Epithelial cell of umbilical artery (primary cell): ENCODE data around the gene ZW10. TPM values are rescaled to one million over a fixed set of nuclear protein-coding genes. Genes with fewer than 3 reads are reported as not detected.

Experiments
- total RNA-seq: library from RNA; depleted of rRNA; stranded (reverse); fragments of >200 nt; gene quantifications from 2 replicates; pipeline ENCODE4 v1.2.3, GENCODE V29; 2014

Gene ZW10, protein sequence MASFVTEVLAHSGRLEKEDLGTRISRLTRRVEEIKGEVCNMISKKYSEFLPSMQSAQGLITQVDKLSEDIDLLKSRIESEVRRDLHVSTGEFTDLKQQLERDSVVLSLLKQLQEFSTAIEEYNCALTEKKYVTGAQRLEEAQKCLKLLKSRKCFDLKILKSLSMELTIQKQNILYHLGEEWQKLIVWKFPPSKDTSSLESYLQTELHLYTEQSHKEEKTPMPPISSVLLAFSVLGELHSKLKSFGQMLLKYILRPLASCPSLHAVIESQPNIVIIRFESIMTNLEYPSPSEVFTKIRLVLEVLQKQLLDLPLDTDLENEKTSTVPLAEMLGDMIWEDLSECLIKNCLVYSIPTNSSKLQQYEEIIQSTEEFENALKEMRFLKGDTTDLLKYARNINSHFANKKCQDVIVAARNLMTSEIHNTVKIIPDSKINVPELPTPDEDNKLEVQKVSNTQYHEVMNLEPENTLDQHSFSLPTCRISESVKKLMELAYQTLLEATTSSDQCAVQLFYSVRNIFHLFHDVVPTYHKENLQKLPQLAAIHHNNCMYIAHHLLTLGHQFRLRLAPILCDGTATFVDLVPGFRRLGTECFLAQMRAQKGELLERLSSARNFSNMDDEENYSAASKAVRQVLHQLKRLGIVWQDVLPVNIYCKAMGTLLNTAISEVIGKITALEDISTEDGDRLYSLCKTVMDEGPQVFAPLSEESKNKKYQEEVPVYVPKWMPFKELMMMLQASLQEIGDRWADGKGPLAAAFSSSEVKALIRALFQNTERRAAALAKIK
- 25.3 and 28.1 TPM in 2 replicates for total RNA-seq

DNA sequence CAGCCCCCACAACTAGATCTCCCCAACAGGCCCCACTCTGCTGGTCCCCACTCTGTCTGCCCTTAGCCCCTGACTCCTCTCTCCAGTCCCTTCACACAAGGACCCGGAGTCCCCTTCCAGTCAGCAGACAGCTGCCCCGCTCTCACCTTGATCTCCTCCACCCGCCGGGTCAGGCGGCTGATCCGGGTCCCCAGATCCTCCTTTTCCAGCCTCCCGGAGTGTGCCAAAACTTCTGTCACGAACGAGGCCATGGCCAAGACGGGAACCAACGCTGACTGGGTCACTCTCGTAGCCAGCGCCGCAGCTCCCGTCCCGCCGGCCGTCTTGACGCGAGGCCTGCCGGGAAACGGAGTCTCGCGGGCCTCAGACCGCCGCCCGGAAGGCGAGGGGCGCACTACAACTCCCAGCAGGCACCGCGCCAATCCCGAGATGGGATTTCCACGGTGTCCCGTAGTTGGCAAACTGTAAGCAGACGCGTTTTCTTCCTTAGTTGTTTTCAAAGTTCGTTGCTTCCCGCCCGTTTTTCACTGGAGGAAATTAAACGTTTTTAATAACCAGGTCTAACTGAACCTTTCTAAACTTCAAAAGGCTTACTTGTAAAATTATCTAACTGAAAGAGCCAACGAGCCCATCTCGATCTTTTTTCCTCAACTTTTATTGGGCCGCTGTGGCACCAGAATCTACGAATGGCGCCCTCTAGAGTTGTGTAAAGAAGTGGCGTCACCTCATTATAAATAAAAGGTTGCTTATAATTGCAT, at the start of gene ZW10:
Gene ZW10 (minus strand): TSS at position 277 of the 758 bp plus-strand sequence. CDS start 26 bp downstream, at position 251.

DNA sequence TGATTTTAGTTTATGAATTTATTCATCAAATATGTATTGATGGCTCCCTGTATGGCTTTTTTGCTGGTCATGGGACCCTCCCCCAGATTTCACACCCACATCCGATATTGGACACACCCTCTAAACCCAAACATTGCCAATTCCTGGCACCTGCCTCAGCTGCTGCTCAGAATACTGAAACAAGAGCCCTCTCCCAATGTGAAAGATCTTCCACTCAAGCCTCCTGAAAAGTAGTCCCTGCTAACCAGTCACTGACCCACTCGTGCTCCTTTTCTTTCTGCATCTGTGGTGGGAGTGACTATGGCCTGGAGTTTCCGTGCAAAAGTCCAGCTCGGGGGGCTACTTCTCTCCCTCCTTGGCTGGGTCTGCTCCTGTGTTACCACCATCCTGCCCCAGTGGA, 6.0 kb upstream of the ZW10 start, which contains the start of gene CLDN25:
Gene CLDN25 (plus strand): TSS at position 301 of the 400 bp plus-strand sequence. CDS start 0 bp downstream, at position 301.

DNA sequence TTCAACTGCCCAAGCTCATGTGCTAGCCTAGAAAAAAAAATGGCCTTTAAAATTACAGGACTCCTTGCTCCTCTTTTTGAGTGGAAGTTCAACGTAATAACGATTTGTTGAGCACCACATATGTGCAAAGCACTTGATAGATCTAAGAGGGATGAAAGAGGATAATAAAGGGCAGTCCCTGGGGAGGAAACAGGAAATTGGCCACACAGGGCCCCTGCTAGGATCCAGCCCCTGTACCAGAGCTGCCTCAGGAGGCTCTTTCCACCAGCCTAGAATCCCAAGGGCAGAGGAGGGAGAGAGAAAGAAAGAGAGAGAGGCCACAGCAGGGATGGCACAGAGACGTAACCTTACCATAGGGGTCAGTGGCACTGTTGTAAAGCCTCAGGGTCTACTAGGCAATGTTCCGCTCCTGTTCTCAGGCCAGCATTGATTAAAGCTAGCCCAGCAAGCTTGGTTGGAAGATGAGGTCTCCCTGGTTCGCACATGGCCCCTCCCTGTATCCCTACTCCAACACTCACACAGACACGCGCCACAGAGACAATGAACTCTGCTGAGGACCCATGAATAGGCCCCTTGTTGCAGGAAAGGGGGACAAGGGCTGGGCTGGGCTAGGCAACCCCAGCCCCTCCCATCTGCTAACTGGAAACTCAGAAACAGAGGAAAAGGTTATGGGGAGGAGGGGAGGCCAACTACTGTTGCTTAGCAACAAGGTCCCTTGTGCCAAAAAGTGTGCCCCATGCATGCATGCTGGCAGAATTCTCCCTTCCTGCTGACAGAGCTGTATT, 67.4 kb downstream of the ZW10 start, which contains the start of gene TMPRSS5:
Gene TMPRSS5 (minus strand): TSS at position 438 of the 785 bp plus-strand sequence. CDS start 84 bp downstream, at position 354.

Other genes with a start within 250 kb of the ZW10 start
- gene TMPRSS5, start 67.4 kb downstream of the ZW10 start, total RNA-seq = not detected in 2 replicates
- not detected in 2 replicates for gene CLDN25, start 6.1 kb upstream of the ZW10 start, total RNA-seq
- 35.7 and 47.1 TPM in 2 replicates for gene USP28, start 101.9 kb upstream of the ZW10 start, total RNA-seq
- not detected in 2 replicates for gene HTR3B, start 131.1 kb upstream of the ZW10 start, total RNA-seq
- gene HTR3A, start 201.4 kb upstream of the ZW10 start, total RNA-seq = not detected in 2 replicates